Endothelial cell of umbilical vein (primary cell): ENCODE data around the gene PFKL. TPM values are rescaled to one million over a fixed set of nuclear protein-coding genes. Genes with fewer than 3 reads are reported as not detected.
"Not testable (repeated sequence)": the region's sequence is repeated elsewhere in the genome, so short reads cannot be mapped to it uniquely, and the experiment has no call there.

Experiments used
- BruUV-seq: library from RNA; stranded (reverse); fragments of 400-500 nt; replicated peaks from 2 replicates; lab custom pipeline; 2021; lab: Mats Ljungman, UMichigan
- CTCF ChIA-PET: fragments of 300-600, 350-600 bp; sonication (Branson Sonifier 250); formaldehyde crosslinking; loops from one replicate; lab custom pipeline; 2021; ENCODE audit warnings: antibody characterized with exemption, inconsistent platforms; lab: Charles Lee
- POLR2A ChIA-PET: fragments of 300-600, 350-600 bp; sonication (Branson Sonifier 250); formaldehyde crosslinking; loops from one replicate; lab custom pipeline; 2021; ENCODE audit warnings: antibody characterized with exemption, inconsistent platforms; lab: Charles Lee
- DNase-seq: peaks from one replicate; pipeline ENCODE4 v3.0.0-alpha.2; 2011; ENCODE audit warnings: low read depth, low spot score
- FAIRE-seq: peaks from 2 replicates; lab custom pipeline; 2011; peaks lifted over from hg19 to GRCh38; lab: Jason Lieb, UNC
- H2AFZ ChIP-seq: 2 replicates; pipeline ENCODE4 v1.6.0; 2012; ENCODE audit warnings: low read depth, low read length, control low read depth, inconsistent platforms
- H3K27ac ChIP-seq: 2 replicates; pipeline ENCODE4 v1.5.1; 2011; ENCODE audit warnings: low read depth, mild to moderate bottlenecking, control low read depth, low read length, moderate library complexity; ENCODE audit not compliant: insufficient read depth
- H3K27me3 ChIP-seq, 2 experiments: 2 replicates each; pipeline versions ENCODE4 v1.6.0 to v1.6.1; 2011; ENCODE audit warnings: low read length in 2 of 2, mixed read lengths in 1 of 2; ENCODE audit not compliant: control insufficient read depth in 2 of 2, insufficient read depth in 2 of 2
- H3K36me3 ChIP-seq, 2 experiments: 2 replicates in 1 of 2; 3 replicates in 1 of 2; pipeline ENCODE4 v1.5.1; 2011; ENCODE audit warnings: low read length in 2 of 2, mild to moderate bottlenecking in 1 of 2, moderate library complexity in 1 of 2; ENCODE audit not compliant: control insufficient read depth in 2 of 2, insufficient read depth in 2 of 2; ENCODE audit errors: extremely low read depth in 1 of 2
- H3K4me1 ChIP-seq: 3 replicates; pipeline ENCODE4 v1.5.1; 2011; ENCODE audit warnings: mild to moderate bottlenecking, low read length; ENCODE audit not compliant: control insufficient read depth, insufficient read depth; ENCODE audit errors: extremely low read depth
- H3K4me2 ChIP-seq: 2 replicates; pipeline ENCODE4 v1.6.1; 2011; ENCODE audit warnings: low read length, control low read depth, mixed read lengths; ENCODE audit not compliant: insufficient read depth
- H3K4me3 ChIP-seq, 3 experiments: fragments of 200-600 bp in 1 of 3; sonication (generic), shearing (Covaris generic) in 1 of 3; replicated peaks in 1 of 3; 2 replicates each; pipeline ENCODE4 v1.5.1; 2011 to 2016; ENCODE audit warnings: control low read depth in 3 of 3, low read length in 3 of 3, mild to moderate bottlenecking in 2 of 3, inconsistent platforms in 1 of 3, low read depth in 1 of 3, moderate library complexity in 1 of 3; ENCODE audit not compliant: insufficient read depth in 1 of 3
- H3K79me2 ChIP-seq: 2 replicates; pipeline ENCODE4 v1.6.0; 2012; ENCODE audit warnings: low read length, inconsistent platforms; ENCODE audit not compliant: control insufficient read depth, insufficient read depth
- H3K9ac ChIP-seq: replicated peaks from 2 replicates; pipeline ENCODE3; 2011; ENCODE audit warnings: low read length, control low read depth; ENCODE audit not compliant: insufficient read depth; ENCODE audit errors: extremely low read depth
- H3K9me1 ChIP-seq: replicated peaks from 3 replicates; pipeline ENCODE4 v1.6.0; 2011; ENCODE audit warnings: mild to moderate bottlenecking, low read length; ENCODE audit not compliant: control insufficient read depth, insufficient read depth; ENCODE audit errors: extremely low read depth
- H3K9me3 ChIP-seq: replicated peaks from 2 replicates; pipeline ENCODE4 v1.5.1; 2012; ENCODE audit warnings: low read length, inconsistent platforms; ENCODE audit not compliant: control insufficient read depth, insufficient read depth
- H4K20me1 ChIP-seq: replicated peaks from 2 replicates; pipeline ENCODE3; 2011; ENCODE audit warnings: mild to moderate bottlenecking, low read length; ENCODE audit not compliant: control insufficient read depth, insufficient read depth; ENCODE audit errors: extremely low read depth
- GATA2 ChIP-seq: IDR thresholded peaks from 2 replicates; pipeline ENCODE4 v1.7.0; 2011; ENCODE audit warnings: low read depth, mild to moderate bottlenecking, moderate library complexity, mixed read lengths, low read length; ENCODE audit not compliant: insufficient read length, insufficient read depth
- MAX ChIP-seq: IDR thresholded peaks from 2 replicates; pipeline ENCODE4 v1.6.1; 2011; ENCODE audit not compliant: insufficient read depth, insufficient read length
- MYC ChIP-seq: IDR thresholded peaks from one replicate; pipeline ENCODE4 v1.6.1; 2011; ENCODE audit warnings: mild to moderate bottlenecking, low read depth, low read length
- dilution Hi-C: fragments of 300-500 bp; cut with MboI; formaldehyde crosslinking; loops from one replicate; pipeline ENCODE4 v1.15.0; 2019; ENCODE audit warnings: low sequenced_read_pairs; ENCODE audit not compliant: extremely low pct_ligation_motif_present
- intact Hi-C: fragments of 100-400 bp; cut with micrococcal nuclease; formaldehyde crosslinking; loops from one replicate; pipeline ENCODE4 v1.10.0; 2022
- polyA plus RNA-seq, 4 experiments: library from polyadenylated mRNA; depleted of rRNA in 3 of 4; stranded (reverse) in 3 of 4; unstranded in 1 of 4; fragments of >200 nt; gene quantifications; 2 replicates each; pipeline versions ENCODE4 v1.2.1 to v1.2.3, GENCODE V29; 2011 to 2012; ENCODE audit warnings: missing spikeins in 1 of 4
- total RNA-seq: library from RNA; stranded (reverse); gene quantifications from 2 replicates; pipeline ENCODE4 v1.2.3, GENCODE V29; 2021

The PFKL gene
- total and polyA plus RNA-seq, 2 donors (not counting 3 experiments of a cell fraction or from before 2014, with no cell fraction given), result 137 to 154 TPM

GRCh38 chr21:44360159-44360558 lies 60.3 kb downstream of the PFKL start:
- Histone ChIP-seq H3K9ac (no peak overlapping the region), H4K20me1 (no peaks in the 10 kb centered on the region), H3K9me1 (no peaks in the 10 kb centered on the region), H2AFZ (no peak overlapping the region), H3K4me3 (no peak overlapping the region), H3K36me3 (no peaks in the 10 kb centered on the region), H3K79me2 (no peaks in the 10 kb centered on the region), H3K27me3 (peaks cover 0 to 4% of the 10 kb centered on the region in 2 experiments), H3K27ac (no peak overlapping the region), H3K4me2 (no peak overlapping the region), H3K4me1 (no peaks in the 10 kb centered on the region), H3K9me3 (no peaks in the 10 kb centered on the region)
- CTCF ChIA-PET, result interaction anchor here (0.8 kb wide), 1 partner anchor 12 kb away, joined by 3 read pairs; no protein-coding TSS in a partner anchor
- POLR2A ChIA-PET, result no interaction called here
- DNase-seq, result no peak
- dilution Hi-C loops (no loop called here), intact Hi-C loops (no loop called here)
- TF ChIP-seq MYC, result no peak
- no peak for TF ChIP-seq GATA2
- no peak for TF ChIP-seq MAX
- BruUV-seq, result no TSS peak
- FAIRE-seq, result no peak

GRCh38 chr21:44361903-44362302 lies 62.0 kb downstream of the PFKL start:
- H3K4me3 ChIP-seq, H3K27ac ChIP-seq, H3K9me3 ChIP-seq, H2AFZ ChIP-seq, H3K9ac ChIP-seq, BruUV-seq, FAIRE-seq, intact Hi-C loops, H4K20me1 ChIP-seq, H3K27me3 ChIP-seq, H3K4me2 ChIP-seq, H3K36me3 ChIP-seq, H3K9me1 ChIP-seq, DNase-seq, POLR2A ChIA-PET, H3K4me1 ChIP-seq, CTCF ChIA-PET, dilution Hi-C loops, H3K79me2 ChIP-seq: not testable (repeated sequence)
